HG03575 (cell line): ENCODE data around the gene SSH3.

Experiments
- ATAC-seq: cut with Tn5 transposase; IDR thresholded peaks from one replicate; pipeline ENCODE4 v1.9.1; 2021; ENCODE audit not compliant: unreplicated experiment, insufficient number of reproducible peaks, low FRiP score; ENCODE audit errors: extremely low read depth

SSH3 gene

DNA sequence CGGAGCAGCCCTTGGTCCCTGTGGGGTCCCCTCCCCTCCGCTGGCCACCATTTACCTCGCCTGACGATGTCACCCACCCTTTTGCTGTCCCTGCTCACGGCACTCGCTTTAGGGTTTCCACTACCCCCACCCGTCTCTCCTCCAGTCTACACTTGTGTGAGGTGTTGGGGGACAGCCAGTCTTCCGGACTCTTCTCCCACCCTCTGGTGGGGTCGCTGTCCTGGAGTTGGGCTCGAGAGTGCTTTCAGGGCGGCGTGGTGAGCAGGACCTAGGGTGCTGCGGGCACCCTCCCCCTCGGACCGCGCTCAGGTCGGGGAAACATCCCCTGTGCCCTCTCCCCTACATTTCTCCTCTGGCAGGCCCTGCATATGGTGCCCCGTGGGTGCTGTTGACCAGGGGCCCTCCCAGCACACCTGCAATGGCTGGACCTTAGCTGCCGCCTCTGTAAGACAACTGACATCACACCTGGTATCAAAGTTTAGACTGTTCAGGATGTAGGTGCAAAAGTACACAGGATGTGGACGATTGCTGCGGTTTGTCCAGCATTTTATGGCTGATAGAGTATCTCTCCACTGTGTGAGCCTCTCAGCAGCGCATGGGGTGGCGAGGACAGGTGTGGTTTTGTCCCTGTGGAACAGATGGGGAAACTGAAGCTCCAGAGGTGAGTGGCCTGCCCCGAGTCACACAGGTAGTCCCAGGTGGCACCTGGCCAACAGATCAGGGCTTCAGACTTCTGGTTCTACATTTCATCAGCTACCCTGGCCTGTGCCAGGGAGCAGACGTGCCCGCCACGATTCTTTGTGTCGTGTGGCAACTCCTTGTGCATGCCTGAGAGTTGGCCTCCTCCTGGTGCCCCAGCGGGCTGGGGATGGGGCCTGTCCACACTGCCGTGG, 35.9 kb upstream of the SSH3 start:
- no peak for ATAC-seq

DNA sequence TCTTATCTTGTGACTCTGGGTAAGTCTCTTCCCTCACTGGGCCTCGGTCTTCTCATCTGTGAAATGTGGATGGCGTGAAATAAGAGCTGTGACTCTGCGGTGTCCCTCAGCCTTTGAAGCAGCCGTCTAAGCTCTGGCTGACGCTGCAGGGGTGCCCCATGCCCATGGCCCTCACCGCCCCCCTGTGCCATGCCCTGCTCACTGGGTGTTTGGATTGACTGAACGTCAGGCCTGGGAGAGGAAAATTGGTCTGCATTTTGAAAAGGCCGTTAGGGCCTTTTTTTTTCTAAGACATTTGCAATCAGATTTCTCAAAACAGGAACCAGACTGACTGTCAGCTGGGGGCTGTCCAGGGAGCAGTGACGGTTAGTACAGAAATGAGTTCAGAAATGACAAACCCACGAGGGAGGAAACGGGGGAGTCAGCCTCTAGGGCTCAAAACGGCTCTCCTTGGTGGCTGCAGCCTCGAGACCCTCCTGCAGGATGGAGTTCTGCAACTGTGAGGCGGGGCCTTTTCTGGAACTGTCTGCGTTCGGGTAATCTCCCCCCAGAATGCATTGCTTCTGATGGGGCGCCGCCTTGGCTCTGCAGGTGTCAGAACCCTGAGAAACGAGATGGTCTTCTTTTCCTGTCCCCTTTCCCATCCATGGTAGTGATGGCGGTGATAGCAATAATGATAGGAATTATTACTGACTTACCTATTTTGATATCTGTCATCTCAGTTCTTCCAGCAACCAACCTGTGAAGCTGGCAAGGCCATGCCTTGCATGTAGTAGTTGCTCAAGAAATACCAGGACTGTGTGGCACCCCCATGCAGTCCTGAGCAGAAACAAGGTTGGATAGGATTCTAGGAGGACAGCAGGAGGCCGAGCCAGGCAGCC, 35.0 kb upstream of the SSH3 start:
- ATAC-seq, result no peak

DNA sequence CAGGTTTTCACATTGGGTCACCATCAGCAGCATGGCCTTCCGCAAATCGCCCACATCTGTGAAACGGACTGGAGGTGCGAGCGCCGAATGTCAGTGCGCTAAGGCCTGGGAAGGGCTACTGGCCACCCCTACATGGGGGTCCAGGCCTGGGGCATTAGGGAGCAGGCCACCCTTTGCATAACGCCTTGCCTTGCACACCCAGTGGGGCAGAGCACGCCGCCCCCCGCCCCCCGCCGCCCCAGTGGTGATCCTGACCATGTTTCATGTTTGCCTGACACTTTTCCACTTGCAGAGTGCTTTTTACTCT, 34.4 kb upstream of the SSH3 start:
- no peak for ATAC-seq

DNA sequence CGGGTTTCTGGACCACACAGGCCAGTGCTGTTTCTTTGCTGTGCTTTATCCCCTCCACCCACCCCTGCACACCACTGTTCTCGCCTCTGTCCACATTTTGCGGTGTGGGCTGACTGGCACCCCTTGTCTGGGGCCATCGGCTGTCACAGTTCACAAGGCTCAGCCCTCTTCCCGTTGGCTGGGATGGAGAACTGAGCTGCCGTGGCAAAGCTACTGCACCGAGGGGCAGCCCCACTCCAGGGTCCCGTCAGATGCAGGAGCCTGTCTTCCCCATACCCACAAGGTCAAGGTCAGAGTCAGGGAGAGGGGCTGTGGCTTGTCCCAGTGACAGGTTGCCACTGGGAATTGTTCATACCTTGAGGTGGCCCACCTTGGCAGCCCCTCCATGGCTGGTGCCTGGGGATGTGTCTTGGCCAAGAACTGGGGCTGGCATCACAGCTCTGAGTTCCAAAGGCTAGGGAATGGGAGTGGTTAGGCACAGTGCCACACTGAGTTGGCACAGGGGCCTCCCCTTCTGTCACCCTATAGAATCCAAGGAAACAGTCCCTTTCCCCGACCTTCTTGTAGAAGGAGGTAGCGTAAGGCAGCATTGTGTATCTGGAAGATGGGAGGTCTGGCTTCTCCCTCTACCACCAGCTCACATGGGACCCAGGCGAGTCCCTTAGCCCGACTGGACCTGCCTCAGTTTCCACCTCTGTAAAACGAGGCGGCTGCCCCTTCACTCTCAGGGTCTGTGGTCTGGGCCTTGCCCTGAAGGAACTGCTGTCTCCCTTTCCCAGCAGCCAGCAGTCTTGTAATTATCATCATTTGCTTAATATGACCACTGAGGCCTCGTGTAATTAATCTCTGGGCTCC, 33.7 kb upstream of the SSH3 start:
- ATAC-seq, result no peak

DNA sequence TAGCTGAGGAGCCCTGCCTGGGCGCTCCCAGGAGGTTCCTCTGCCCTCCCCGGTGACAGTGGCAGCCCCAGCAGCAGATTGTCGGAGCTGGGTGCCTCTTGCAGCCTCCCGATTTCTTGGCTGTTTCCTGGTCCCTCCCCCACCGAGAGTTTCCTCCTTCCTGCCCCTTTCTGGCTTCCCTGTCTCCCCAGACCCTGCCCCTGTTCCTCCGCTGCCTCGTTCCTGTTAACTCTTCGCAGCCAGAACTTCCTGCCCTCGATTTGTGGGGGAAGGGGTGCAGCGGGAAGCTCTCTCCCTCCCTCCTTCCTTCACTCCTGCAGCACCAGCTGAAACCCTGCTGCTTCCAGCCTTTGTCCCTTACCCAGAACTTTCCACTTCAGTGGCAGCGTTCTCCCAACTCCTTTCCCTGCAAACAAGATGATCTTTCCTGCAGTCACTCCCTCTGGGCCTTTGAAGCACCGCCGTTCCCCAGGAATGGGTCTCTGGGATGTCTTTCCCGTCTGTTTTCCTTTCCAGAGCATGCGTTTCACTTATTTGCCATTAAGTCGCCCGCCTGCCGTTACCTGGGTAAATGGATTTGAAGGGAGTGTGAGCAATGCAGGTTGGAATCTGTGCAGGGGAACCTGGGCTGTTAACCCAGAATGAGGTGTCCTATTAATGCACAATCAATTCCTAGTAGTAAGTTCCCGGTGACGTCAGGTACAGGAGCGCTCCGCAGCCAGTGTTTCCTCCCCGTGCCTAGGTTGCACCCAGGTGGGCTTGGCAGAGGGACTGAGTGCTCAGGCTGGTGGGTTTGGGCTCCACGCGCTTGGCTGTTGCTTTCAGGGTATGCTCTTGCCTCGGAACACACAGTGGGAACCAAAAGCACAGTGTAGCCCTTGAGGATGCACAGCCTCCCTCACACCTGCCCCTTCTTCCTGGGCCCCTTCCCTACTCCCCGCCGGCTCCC, 32.8 kb upstream of the SSH3 start:
- no peak for ATAC-seq

DNA sequence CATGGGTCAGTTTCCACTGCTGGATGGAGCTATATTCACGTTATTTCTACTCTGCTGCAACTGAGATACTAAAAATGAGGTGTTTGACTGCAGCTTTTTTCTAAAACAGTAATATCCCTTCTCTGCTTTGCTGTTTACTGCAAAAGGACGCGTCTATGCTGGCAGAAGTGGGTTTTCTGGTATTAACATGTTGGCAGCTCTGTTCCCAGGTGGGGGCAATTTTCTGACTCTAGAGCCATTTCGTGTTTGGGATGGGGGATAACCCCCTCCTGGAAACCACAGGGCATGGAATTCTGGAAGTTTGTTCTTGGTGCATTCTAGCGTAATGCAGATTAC, 32.2 kb upstream of the SSH3 start:
- ATAC-seq, result no peak

DNA sequence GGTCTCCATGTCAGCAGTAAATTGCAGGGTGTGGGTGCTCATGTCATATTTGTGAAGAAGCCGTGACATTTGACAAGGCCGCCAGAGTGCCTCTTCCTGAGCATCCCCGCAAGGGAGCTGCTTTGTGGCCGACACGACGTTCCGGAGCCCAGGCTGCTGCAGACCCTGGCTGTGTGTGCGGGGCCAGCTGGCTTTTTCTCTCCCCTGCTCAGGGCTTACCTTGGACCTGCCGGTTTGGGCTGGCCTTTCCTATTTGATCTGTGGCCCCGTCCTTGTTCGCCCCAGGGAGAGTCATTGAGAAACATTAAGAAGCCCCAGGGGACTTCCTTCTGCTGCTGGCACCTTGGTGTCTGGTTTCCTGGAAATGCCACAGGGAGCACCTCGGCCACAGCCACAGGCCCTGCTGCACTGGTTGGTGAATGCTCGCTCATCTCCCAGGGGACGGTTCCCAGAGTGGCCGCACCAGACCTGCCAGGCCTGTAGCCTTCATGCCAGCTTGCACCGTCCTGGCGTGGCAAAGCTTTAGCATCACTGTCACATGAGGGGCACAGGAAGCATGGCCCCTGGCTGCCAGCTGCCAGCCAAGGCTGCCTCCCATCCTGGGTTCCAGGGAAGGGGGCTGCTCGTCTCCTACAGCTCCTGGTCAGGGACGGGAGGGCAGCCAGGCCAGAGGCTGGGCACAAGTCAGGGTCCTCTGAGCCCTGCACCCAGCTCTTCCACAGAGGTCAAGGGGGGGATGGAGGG, 31.6 kb upstream of the SSH3 start:
- ATAC-seq, result no peak

DNA sequence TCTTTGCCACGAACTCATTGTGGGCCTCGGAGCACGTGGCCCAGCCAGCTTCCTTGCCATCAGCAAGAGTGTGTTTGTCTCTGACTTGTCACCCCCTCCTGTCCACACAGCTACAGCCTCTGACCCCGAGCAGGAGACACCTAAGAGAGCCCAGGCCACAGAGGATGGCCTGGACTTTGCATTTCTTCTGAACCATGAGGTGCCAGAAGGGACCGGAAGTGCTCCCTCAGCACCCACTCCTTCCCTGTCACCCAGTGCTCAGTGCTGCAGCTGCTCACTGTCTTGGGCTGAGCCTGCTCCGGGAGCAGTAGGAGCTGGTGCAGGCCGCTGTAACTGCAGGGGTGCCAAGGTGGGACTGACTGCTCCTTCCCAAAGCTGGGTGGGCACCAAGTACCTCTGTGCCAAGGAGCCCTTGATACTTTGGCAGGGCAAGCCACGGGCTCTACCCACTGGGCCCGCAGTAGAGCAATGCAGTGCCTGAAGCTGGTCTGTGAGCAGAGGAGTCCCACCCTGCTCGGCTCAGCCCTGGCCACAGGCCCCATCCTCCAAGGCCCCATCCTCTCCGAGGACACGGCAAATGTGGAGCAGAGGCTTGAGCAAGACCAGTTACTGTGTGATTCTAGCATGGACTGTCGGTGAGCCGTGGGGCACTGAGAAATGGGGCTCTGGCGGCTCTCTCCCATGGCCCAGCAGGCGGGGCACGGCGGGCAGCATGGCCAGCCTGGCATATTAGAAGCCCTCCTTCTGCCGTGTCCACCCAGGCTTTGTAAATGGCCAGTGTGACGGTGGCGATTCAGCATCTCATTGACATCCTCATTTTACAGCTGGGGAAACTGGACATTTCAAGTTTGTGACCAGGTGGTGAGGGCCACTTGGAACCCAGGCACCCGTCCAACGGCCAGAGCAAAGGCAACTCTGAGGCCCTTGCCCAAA, 30.7 kb upstream of the SSH3 start:
- ATAC-seq, result no peak

DNA sequence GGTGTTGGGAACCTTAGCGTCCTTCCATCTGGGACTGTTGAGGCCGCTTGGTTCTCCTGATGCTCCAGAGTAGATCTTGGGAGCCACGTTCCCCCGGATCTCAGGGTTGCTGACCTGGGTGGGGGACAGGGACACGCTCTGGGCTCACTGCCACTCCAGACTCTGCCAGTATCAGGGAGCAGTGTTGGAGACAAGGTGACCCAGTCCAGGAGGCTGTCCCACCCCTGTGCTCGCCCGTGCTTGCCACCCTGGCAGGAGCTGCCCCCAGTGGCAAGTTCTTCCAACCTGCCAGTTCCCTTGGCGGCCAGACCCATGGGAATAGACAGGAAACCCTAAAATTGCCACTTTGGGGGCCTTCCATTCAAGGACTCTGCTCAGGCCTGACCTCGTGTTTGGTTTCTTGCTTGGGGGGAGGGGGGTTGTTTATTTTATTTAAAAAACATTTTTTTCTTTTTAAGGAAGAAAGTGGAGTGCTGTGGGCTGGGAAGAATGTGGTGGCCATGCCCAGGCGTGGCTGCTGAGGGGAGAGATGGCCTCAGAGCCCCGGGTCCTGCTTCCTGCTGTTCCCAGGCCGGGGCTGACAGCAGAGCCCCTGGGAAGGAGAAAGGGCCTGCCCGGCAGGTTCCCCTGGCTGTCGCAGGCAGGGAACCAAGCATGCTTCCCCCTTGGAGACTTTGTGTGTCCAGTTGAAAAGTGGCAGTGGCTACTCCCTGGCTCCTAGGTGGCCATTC, 29.9 kb upstream of the SSH3 start:
- no peak for ATAC-seq

DNA sequence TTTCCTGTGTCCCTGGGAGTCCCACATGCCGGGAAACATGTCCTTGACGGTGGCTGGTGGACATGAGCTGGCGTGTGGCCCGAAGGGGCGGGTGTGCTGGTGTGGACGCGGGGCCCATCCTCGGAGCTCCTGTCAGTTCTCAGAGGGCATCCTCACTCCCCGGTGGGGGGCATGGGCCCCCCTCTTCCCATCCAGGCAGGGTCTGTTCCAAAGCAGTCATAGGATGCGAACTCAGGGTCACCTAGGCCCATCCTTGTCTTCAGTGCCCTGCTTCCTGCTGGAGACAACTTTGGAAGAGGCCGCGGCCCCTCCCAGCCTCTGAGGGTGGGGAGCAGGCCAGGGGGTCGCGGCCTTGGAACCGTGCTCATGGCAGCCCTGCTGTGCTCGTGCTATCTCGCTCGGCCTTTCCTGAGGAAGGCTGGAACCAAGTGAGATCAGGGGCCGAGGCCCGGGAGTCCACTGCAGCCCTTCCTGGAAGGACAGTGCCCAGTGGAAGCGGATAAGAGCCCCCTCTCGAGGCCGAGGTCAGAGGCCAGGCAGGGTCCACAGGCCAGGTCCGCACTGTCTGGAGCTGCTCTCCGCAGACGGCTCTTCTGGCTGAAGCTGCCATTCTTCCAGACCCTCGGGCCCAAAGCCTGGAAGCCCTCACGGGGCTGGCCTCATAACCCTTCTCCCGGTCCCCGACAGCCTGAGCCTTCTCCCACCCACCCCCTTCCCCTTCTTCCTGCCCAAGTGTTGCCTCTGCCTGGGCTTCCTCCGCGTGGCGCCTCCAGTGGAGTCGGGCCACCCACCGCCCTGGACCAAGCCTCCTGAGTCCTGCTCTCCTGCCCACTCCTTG, 28.3 kb upstream of the SSH3 start:
- no peak for ATAC-seq

DNA sequence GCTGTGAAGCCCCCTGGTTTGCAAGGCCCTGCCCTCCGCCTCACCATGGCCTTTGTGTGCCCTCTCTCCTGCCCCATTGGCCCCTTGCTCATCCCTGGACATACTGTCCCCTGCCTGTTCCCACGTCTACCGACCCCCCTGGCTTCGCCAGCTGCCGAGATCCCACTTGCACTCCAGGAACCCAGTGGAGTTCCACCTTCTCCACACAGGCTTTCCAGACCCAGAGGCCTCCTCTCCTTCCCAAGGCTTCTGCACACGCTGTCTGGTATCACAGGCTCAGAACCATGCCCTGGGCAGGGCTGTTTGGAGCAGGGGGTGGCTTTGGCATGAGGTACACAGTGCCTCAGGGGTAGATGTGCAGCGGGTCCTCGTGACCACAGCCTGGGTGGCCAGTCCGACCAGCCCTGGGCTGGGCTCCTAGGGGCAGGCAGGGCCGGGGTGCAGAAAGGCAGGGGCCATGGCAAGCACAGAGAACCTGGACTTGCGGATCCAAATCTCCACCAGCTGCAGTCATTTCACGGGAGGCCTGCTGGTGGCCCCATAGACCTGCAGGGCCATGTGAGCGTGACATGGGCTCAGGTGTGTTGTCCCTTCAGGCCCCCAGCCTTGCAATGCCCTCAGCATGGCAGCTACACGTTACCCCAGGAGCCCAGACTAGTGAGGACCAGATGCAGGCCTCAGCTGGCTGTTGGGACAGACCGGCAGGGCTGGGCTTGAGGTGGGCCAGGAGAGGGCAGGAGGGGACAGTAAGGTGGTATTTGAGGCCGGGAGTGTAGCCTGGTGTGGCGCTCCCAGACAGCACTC, 27.5 kb upstream of the SSH3 start:
- no peak for ATAC-seq

DNA sequence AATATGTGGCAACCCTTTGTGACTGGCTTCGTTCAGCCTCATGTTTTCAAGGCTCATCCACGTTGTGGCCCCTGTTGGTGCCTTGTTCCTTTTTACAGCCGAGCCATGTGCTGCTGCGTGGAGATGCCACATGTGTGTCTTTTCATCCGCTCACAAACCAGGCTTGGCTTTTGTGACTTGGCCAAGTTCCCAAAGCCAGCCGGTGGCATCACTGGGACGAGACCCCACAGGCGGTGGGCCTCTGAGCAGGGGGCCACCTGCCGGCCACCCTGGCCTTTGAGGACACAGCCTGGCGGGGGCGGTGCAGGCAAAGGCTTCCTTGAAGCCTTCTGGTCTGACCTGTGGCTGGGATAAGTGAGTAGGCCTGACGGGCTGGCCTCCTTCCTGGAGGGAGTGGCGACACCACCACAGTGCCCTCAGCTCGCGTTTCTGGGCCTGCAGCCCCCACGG, 26.5 kb upstream of the SSH3 start:
- ATAC-seq, result no peak

DNA sequence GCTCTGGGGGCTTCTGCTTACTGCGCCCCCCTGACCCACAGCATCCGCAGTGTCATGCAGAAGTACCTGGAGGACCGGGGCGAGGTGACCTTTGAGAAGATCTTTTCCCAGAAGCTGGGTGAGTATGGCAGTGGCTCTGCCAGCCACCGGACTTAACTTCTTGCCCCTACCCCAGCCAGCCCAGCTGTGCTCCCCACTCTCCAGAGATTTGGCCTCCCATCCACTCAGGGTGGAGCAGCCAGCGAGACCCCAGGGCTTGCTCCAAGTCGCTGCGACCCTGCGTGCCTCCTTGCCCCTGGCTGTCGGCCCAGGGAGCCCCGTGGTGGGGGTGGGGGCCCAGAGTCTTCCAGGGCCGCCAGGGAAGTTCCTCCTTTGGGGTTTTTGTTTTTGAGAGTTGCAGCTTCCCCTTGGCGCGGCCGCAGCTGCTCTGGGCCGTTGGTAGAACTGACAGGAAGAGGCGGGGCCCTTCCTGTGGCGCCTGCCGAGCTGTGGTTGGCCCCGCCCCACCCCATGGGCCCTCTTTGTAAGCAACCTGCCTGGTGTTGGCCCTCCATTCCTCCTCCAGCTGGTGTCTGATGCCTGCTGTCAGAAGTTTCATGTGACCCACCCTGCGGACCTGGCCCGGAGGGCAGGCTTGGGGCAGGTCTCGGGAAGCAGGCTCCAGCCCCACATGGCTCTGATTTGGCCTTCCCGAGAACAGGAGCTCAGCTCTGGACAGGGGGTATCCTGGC, 25.9 kb upstream of the SSH3 start:
- ATAC-seq, result no peak
